Lung (tissue), 12 donors: ENCODE results near the gene NUDT13. TPM values are rescaled to one million over a fixed set of nuclear protein-coding genes. Genes with fewer than 3 reads are reported as not detected.

ENCODE experiments used
- ATAC-seq: fragments of 200-7000 bp; cut with Tn5 transposase; one replicate; pipeline ENCODE4 v1.9.1; 2020; ENCODE audit warnings: moderate number of reproducible peaks; ENCODE audit not compliant: insufficient read depth, low FRiP score
- DNase-seq, 3 donors: peaks; one replicate each; pipeline ENCODE4 v3.0.0-alpha.2; 2013 to 2017
- H3K27ac ChIP-seq, 2 donors: one replicate each; pipeline ENCODE4 v1.5.1; 2013; ENCODE audit warnings: mild to moderate bottlenecking in 2 of 2, moderate library complexity in 2 of 2, control low read depth in 1 of 2, inconsistent platforms in 1 of 2, low read depth in 1 of 2, low read length in 1 of 2
- H3K27me3 ChIP-seq, 3 donors: one replicate each; pipeline ENCODE4 v1.5.1; 2013; ENCODE audit warnings: low read length in 2 of 3; ENCODE audit not compliant: control insufficient read depth in 3 of 3, insufficient read depth in 3 of 3
- H3K36me3 ChIP-seq, 4 donors: one replicate each; pipeline ENCODE4 v1.5.1; 2013; ENCODE audit warnings: low read length in 4 of 4, mild to moderate bottlenecking in 1 of 4, moderate library complexity in 1 of 4; ENCODE audit not compliant: control insufficient read depth in 4 of 4, insufficient read depth in 4 of 4
- H3K4me1 ChIP-seq, 5 donors: one replicate each; pipeline ENCODE4 v1.5.1; 2013; ENCODE audit warnings: low read length in 5 of 5, mild to moderate bottlenecking in 2 of 5, moderate library complexity in 1 of 5; ENCODE audit not compliant: control insufficient read depth in 5 of 5, insufficient read depth in 5 of 5
- H3K4me3 ChIP-seq: one replicate; pipeline ENCODE4 v1.5.1; 2013; ENCODE audit warnings: mild to moderate bottlenecking, control low read depth, moderate library complexity
- H3K9ac ChIP-seq, 2 donors: one replicate each; pipeline ENCODE4 v1.5.1; 2013; ENCODE audit warnings: low read length in 2 of 2, control low read depth in 1 of 2; ENCODE audit not compliant: insufficient read depth in 1 of 2
- H3K9me3 ChIP-seq, 4 donors: one replicate each; pipeline ENCODE4 v1.5.1; 2013; ENCODE audit warnings: low read length in 3 of 4, mild to moderate bottlenecking in 1 of 4, moderate library complexity in 1 of 4; ENCODE audit not compliant: control insufficient read depth in 4 of 4, insufficient read depth in 3 of 4
- CTCF ChIP-seq: IDR thresholded peaks from 2 replicates; pipeline ENCODE4 v1.5.1; 2012; ENCODE audit warnings: mild to moderate bottlenecking; ENCODE audit errors: control extremely low read depth, extremely low read depth
- WGBS, 2 donors: extraction: QIAGEN DNeasy Blood & Tissue Kit; methylation state at CpG; one replicate each; pipeline ENCODE4 v1.1.7; 2013; 5-methylcytosine and 5-hydroxymethylcytosine counted together
- polyA plus RNA-seq, 2 donors: library from polyadenylated mRNA; stranded (reverse); fragments of 200-250 nt; gene quantifications; one replicate each; pipeline ENCODE4 v1.2.1, GENCODE V29; 2013
- total RNA-seq, 2 donors: library from RNA; depleted of rRNA in 1 of 2; stranded (reverse); fragments of >200 nt in 1 of 2; gene quantifications; one replicate each; pipeline ENCODE4 v1.2.1, GENCODE V29; 2014 to 2021
- donor health status: control.
- donor health status: control.
- donor health status: Bipolar disorder and iron deficiency.
- donor health status: healthy.
- donor health status: DM: yes; HTN: yes; CAD: no.

Gene NUDT13
- total and polyA plus RNA-seq, 4 donors: 1.4 to 4.2 (median 3.1) TPM

- peak; percentile 97 to 98 (median 98) for DNase-seq
- no peaks in the 10 kb centered on the region for H3K9me3 ChIP-seq
- peaks cover 0 to 13% (median 2%) of the 10 kb centered on the region in 4 donors for H3K36me3 ChIP-seq
- H3K27ac ChIP-seq: peak within 1 kb of the TSS; percentile 93 to 99
- no peak for TF ChIP-seq CTCF
- H3K4me1 ChIP-seq: peaks cover 0 to 13% (median 6%) of the 10 kb centered on the region in 5 donors
- no peaks in the 10 kb centered on the region for H3K27me3 ChIP-seq
- peak within 1 kb of the TSS; percentile 90 for H3K4me3 ChIP-seq
- peak within 1 kb of the TSS; percentile 97 to 98 for H3K9ac ChIP-seq
- ATAC-seq: peak; percentile 93
- WGBS, 2 donors: 0 to 1% methylated on average over 45 to 49 of the region's 49 CpGs
These were observed 57.7 kb downstream of the NUDT13 start, which contains the start of the genes ECD and FAM149B1 for GRCh38 chr10:73167783-73168464. TSS of gene ECD (minus strand) at chr10:73168008. CDS start at chr10:73163937, 4,071 bp downstream. TSS of gene FAM149B1 (plus strand) at chr10:73168119. CDS start at chr10:73168340, 221 bp downstream.

- DNase-seq (peak in 1 of 3 donors; percentile 49), ATAC-seq (peak; percentile 48)
- TF ChIP-seq CTCF: no peak
- Histone ChIP-seq H3K9me3 (no peaks in the 10 kb centered on the region), H3K36me3 (peaks cover 0 to 8% (median under 1%) of the 10 kb centered on the region in 4 donors), H3K4me1 (peaks cover 0 to 13% (median 6%) of the 10 kb centered on the region in 5 donors), H3K27me3 (no peaks in the 10 kb centered on the region), H3K4me3 (peak overlapping the region; percentile 90), H3K27ac (peak overlapping the region; percentile 93 to 99), H3K9ac (peak overlapping the region; percentile 66 to 95)
- WGBS, 2 donors: 0% methylated on average over 6 of the region's 6 CpGs
These were observed 58.2 kb downstream of the NUDT13 start for GRCh38 chr10:73168465-73168803.

DNA sequence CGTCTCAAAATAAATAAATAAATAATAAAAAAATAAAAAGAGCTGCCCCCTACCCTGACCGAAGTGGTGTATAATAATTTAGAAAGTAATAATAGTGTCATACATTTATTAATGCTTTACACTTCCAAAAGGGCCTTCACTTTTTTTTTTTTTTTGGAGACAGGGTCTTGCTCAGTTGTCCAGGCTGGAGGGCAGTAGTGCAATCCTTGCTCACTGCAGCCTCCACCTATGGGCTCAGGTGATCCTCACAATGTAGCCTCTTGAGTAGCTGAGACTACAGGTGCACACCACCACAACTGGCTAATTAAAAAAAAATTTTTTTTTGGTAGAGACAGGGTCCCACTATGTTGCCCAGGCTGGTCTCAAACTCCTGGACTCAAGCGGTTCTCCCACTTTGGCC is 59.1 kb downstream of the NUDT13 start:
- Histone ChIP-seq H3K9me3 (no peaks in the 10 kb centered on the region), H3K4me1 (peaks cover 0 to 13% (median 6%) of the 10 kb centered on the region in 5 donors), H3K27me3 (no peaks in the 10 kb centered on the region), H3K9ac (no peak overlapping the region), H3K4me3 (no peak overlapping the region), H3K36me3 (peaks cover 0 to 4% (median 0%) of the 10 kb centered on the region in 4 donors), H3K27ac (no peak overlapping the region)
- TF ChIP-seq CTCF: no peak
- ATAC-seq (no peak), DNase-seq (no peak)
- WGBS, 2 donors: 95 to 96% methylated on average over 3 of the region's 3 CpGs
